HL-60 (cell line): Measurements from ENCODE around the gene SUCO.
A peak's percentile ranks its signal among the peaks of the same experiment; 100 is the strongest.

Experiments used
- DNase-seq, 2 experiments: peaks; one replicate each; pipeline ENCODE4 v3.0.0-alpha.2; 2010 to 2020; ENCODE audit warnings: low read depth in 1 of 2, low spot score in 1 of 2
- H3K27ac ChIP-seq: fragments of 250-450 bp; sonication (Bioruptor Pico); replicated peaks from 2 replicates; pipeline ENCODE4 v1.5.1; 2020; ENCODE audit warnings: mild to moderate bottlenecking, moderate library complexity
- H3K27me3 ChIP-seq: fragments of 250-450 bp; sonication (Bioruptor Pico); 2 replicates; pipeline ENCODE4 v1.5.1; 2021; ENCODE audit warnings: mild to moderate bottlenecking, moderate library complexity; ENCODE audit not compliant: insufficient read depth, poor library complexity, severe bottlenecking
- H3K4me3 ChIP-seq: replicated peaks from 2 replicates; pipeline ENCODE4 v1.5.1; 2011; ENCODE audit warnings: mild to moderate bottlenecking, control low read depth, low read length; ENCODE audit not compliant: insufficient read depth
- GABPA ChIP-seq: IDR thresholded peaks from 2 replicates; pipeline ENCODE4 v1.6.1; 2012; ENCODE audit warnings: low read depth
- POLR2AphosphoS5 ChIP-seq: IDR thresholded peaks from 2 replicates; pipeline ENCODE4 v1.6.1; 2012; ENCODE audit warnings: low read depth
- REST ChIP-seq: IDR thresholded peaks from 2 replicates; pipeline ENCODE4 v1.6.1; 2012; ENCODE audit warnings: low read depth; ENCODE audit not compliant: insufficient replicate concordance
- SPI1 ChIP-seq: IDR thresholded peaks from 2 replicates; pipeline ENCODE4 v1.6.1; 2012; ENCODE audit warnings: low read depth, mild to moderate bottlenecking, borderline replicate concordance
- TF ChIP-seq, protein P1 (sequence below): IDR thresholded peaks from one replicate; pipeline ENCODE4 v1.5.1; 2011; ENCODE audit warnings: low read length, control low read depth, inconsistent platforms; ENCODE audit not compliant: insufficient read depth

Gene SUCO

GRCh38 chr1:172530000-172530399 lies 3.0 kb upstream of the SUCO start:
- H3K27me3 ChIP-seq = no peaks in the 10 kb centered on the region
- peak in 1 of 2 experiments; percentile 42 for DNase-seq
- no peak overlapping the region for H3K4me3 ChIP-seq
- no peak for TF ChIP-seq SPI1
- no peak for TF ChIP-seq REST
- TF ChIP-seq, protein P1, sequence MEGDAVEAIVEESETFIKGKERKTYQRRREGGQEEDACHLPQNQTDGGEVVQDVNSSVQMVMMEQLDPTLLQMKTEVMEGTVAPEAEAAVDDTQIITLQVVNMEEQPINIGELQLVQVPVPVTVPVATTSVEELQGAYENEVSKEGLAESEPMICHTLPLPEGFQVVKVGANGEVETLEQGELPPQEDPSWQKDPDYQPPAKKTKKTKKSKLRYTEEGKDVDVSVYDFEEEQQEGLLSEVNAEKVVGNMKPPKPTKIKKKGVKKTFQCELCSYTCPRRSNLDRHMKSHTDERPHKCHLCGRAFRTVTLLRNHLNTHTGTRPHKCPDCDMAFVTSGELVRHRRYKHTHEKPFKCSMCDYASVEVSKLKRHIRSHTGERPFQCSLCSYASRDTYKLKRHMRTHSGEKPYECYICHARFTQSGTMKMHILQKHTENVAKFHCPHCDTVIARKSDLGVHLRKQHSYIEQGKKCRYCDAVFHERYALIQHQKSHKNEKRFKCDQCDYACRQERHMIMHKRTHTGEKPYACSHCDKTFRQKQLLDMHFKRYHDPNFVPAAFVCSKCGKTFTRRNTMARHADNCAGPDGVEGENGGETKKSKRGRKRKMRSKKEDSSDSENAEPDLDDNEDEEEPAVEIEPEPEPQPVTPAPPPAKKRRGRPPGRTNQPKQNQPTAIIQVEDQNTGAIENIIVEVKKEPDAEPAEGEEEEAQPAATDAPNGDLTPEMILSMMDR = no peak
- peak overlapping the region; percentile 24; the same call in 1 of the 2 replicates for H3K27ac ChIP-seq

- Histone ChIP-seq H3K4me3 (peak overlapping the region; percentile 44), H3K27me3 (no peaks in the 10 kb centered on the region), H3K27ac (peak overlapping the region; percentile 96)
- TF ChIP-seq, protein P1 = no peak
- TF ChIP-seq GABPA (no peak), POLR2AphosphoS5 (no peak), SPI1 (no peak), REST (no peak)
- no peak for DNase-seq
These were observed 1.4 kb upstream of the SUCO start for GRCh38 chr1:172531412-172532182.

GRCh38 chr1:172532183-172532699 lies 709 bp upstream of the SUCO start:
- TF ChIP-seq POLR2AphosphoS5 = peak; percentile 87
- TF ChIP-seq REST = peak; percentile 32
- no peak; the same call in 1 of the 2 replicates for TF ChIP-seq GABPA
- peak overlapping the region; percentile 96 for H3K27ac ChIP-seq
- DNase-seq = peak; percentile 91 to 97

More at GRCh38 chr1:172532183-172532699, 709 bp upstream of the SUCO start:
- Histone ChIP-seq H3K27me3 (no peaks in the 10 kb centered on the region), H3K4me3 (peak overlapping the region; percentile 44)
